Activated CD8-positive, alpha-beta memory T cell treated with anti-CD3 and anti-CD28 coated beads, Interleukin-2, amount 10 ng/mL, durations not matched to agents 7 days and 5 days (primary cell): ENCODE results near the gene KRT85. TPM values are rescaled to one million over a fixed set of nuclear protein-coding genes. Genes with fewer than 3 reads are reported as not detected.
"Not testable (repeated sequence)": the region's sequence is repeated elsewhere in the genome, so short reads cannot be mapped to it uniquely, and the experiment has no call there.

Experiments used
- ATAC-seq: fragments of 150-1000 bp; cut with Tn5 transposase; one replicate; pipeline ENCODE4 v1.10.0; 2021; ENCODE audit warnings: moderate library complexity
- CTCF ChIA-PET: fragments of 350-600 bp; sonication (Branson Sonifier 250); formaldehyde crosslinking; loops from one replicate; lab custom pipeline; 2021; ENCODE audit warnings: antibody characterized with exemption; lab: Charles Lee
- DNase-seq: peaks from one replicate; pipeline ENCODE4 v3.0.0-alpha.2; 2020
- H3K27ac Mint-ChIP-seq: one replicate; pipeline ENCODE4 v1.8.0; 2021; ENCODE audit warnings: mild to moderate bottlenecking, mixed read lengths
- H3K27me3 Mint-ChIP-seq: one replicate; pipeline ENCODE4 v1.8.0; 2021; ENCODE audit warnings: mixed read lengths
- H3K36me3 Mint-ChIP-seq: one replicate; pipeline ENCODE4 v1.8.0; 2021; ENCODE audit warnings: mild to moderate bottlenecking, mixed read lengths
- H3K4me1 Mint-ChIP-seq: one replicate; pipeline ENCODE4 v1.8.0; 2021; ENCODE audit warnings: mixed read lengths
- H3K4me3 Mint-ChIP-seq: one replicate; pipeline ENCODE4 v1.8.0; 2021; ENCODE audit warnings: mild to moderate bottlenecking, moderate library complexity, mixed read lengths
- H3K9me3 Mint-ChIP-seq: one replicate; pipeline ENCODE4 v1.8.0; 2022; ENCODE audit warnings: low read depth, mixed read lengths
- total RNA-seq, 2 experiments: library from RNA; stranded (reverse); gene quantifications; one replicate each; pipeline ENCODE4 v1.2.3, GENCODE V29; 2021

KRT85 gene
- total RNA-seq = not detected

DNA sequence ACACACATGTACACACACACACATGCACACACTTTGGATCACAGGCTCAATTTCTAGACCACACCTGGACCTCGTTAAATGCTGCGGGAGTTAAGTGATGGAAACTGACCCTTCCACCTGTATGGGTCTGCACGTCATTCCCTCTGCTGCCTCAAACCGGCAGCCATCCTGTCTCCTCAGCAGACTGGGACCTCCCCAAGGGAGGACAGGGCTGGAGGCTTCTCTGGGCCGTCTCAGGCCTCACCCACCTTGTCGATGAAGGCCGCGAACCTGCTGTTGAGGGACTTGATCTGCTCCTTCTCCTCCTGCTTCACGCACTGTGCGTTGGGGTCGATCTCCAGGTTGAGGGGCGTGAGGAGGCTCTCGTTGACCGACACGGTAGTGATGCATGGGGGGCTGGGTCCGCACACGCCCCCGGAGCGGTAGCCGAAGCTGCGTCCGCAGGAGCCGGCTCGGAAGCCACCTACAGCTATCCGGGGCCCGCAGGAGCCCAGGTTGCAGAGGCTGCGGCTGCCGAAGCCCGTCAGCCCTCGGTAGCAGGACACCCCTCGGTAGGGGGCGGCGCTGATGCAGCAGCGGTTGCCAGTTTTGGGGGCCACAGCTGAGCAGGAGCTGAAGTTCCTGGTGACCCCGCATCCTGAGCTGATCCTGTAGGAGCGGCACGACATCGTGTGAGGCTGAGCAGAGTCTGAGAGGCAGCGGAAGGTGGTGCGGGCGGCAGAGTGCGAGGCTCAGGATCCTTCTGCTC, at the start of gene KRT85:
TSS of gene KRT85 (minus strand) at position 744 of the 748 bp plus-strand sequence. CDS start at position 668, 76 bp downstream.
- ATAC-seq = no peak
- H3K4me3 Mint-ChIP-seq = no peak within 1 kb of the TSS
- no peaks in the 10 kb centered on the region for H3K9me3 Mint-ChIP-seq
- peaks cover 17% of the 10 kb centered on the region for H3K27me3 Mint-ChIP-seq
- no peaks in the 10 kb centered on the region for H3K36me3 Mint-ChIP-seq
- H3K4me1 Mint-ChIP-seq = peaks cover 6% of the 10 kb centered on the region
- CTCF ChIA-PET = no interaction called here
- no peak within 1 kb of the TSS for H3K27ac Mint-ChIP-seq
- no peak for DNase-seq

DNA sequence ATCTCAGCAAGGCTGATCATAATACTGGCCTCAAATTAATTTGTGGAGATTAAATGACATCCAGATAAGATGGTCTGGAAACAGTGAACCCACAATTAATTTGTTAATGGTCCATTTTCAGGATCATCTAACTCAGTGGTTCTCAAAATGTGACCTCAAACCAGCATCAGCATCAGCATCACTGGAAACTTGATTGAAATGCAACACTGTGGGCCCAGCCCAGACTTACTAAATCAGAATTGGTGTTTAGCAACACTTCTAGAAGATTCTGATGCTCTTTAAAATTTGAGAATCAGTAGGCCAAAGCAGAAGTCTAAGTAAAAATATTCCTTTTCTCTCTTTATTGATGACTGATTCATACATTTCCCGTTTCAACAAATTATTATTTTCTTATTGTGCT, 49.5 kb upstream of the KRT85 start:
- Mint-ChIP-seq H3K27ac (no peak overlapping the region), H3K27me3 (peaks cover 17% of the 10 kb centered on the region), H3K9me3 (no peaks in the 10 kb centered on the region), H3K4me1 (peaks cover 4% of the 10 kb centered on the region), H3K4me3 (no peak overlapping the region), H3K36me3 (no peaks in the 10 kb centered on the region)
- ATAC-seq = no peak
- CTCF ChIA-PET = no interaction called here
- DNase-seq = no peak

DNA sequence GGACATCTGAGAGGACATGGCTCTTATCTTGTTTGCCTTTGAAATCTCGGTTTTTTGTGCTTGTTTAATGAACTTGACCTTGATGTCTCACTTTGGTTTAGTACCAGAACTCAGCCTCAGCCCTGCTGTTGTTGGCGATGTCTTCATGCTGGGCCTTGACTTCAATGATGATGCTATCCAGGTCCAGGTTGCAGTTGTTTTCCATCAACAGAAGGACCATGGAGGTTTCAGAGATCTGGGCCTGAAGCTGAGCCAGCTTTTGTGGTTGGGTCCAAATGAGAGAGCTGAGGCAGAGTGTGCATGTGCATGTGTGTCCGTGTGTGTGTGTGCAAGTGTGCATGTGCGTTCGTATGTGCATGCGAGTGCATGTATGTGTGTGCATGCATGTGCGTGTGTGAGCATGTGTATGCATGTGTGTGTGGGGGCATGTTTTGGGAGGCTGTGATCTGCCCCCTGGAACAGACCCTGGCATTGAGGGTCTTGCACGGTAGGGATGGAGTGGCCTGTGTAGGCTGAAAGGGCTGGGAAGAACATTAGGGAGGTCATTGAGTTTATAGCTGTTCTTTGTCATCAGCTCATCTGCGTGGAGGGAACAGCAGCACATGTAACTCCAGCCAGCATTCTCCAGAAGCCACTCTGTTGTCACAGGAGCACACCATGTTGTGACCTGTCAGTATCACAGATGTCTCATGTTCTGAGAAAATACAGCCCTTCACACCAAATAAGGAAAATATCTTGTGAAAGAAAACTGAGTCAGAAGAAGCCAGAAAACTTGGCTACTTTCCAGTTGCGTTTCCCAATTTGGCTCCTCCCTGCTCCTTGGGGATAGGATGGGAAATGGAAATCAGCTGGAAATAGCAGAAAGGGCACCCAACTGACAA, 48.8 kb upstream of the KRT85 start:
- Mint-ChIP-seq H3K9me3 (no peaks in the 10 kb centered on the region), H3K27ac (no peak overlapping the region), H3K4me3 (no peak overlapping the region), H3K36me3 (no peaks in the 10 kb centered on the region), H3K27me3 (peaks cover 10% of the 10 kb centered on the region), H3K4me1 (peaks cover 4% of the 10 kb centered on the region)
- no peak for DNase-seq
- no peak for ATAC-seq
- CTCF ChIA-PET = no interaction called here

DNA sequence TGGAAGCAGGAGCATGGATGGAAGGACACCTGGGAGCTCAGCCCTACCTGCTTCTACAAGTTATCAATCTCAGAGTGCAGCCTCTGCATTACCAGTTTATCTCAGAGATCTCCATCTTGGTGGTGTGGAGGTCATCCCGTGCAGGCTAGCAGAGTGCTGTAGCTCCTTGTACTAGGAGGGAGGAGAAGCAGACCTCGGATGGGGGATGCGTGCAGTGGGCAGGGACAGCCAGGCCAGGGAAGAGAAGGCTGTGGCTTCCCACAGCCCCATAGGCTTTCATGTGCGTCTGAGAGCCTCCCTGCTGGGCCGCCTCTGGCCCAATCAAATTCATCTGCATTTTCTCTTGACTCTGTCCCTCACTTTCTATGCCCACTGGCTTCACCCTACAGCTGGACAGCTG, 47.7 kb upstream of the KRT85 start:
- Mint-ChIP-seq H3K4me3 (no peak overlapping the region), H3K27ac (no peak overlapping the region), H3K27me3 (peaks cover 6% of the 10 kb centered on the region), H3K9me3 (no peaks in the 10 kb centered on the region), H3K36me3 (no peaks in the 10 kb centered on the region), H3K4me1 (peaks cover 4% of the 10 kb centered on the region)
- CTCF ChIA-PET = no interaction called here
- DNase-seq (no peak), ATAC-seq (no peak)

- H3K4me3 Mint-ChIP-seq = no peak overlapping the region
- DNase-seq (no peak), ATAC-seq (no peak)
- peaks cover 4% of the 10 kb centered on the region for H3K4me1 Mint-ChIP-seq
- H3K27ac Mint-ChIP-seq = no peak overlapping the region
- H3K9me3 Mint-ChIP-seq = no peaks in the 10 kb centered on the region
- CTCF ChIA-PET = interaction anchor here (1.1 to 1.5 kb wide), 2 partner anchors 41 to 466 kb away, joined by 3 to 5 read pairs; no protein-coding TSS in a partner anchor
- H3K36me3 Mint-ChIP-seq = no peaks in the 10 kb centered on the region
- peaks cover 5% of the 10 kb centered on the region for H3K27me3 Mint-ChIP-seq
Observed at GRCh38 chr12:52413782-52414345, 46.6 kb upstream of the KRT85 start.

DNA sequence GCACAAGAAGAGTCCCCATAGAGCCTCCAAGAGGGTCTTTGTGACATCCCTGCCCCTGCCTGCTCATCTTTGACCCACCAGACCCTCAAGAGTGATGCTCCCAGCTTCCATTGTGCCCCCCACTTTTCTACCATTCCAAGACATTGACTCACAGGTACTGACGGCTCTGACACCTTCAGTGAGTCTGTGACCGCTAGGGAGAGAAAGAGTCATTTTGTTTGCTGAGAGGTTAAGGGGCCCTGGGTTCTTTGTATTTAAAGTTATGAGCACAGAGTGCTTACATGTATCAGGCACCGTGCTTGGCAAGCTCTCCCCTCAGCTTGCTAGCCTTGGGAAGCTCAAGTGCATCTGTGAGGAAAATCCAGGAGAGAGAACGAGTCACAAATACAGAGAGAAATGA, 45.9 kb upstream of the KRT85 start:
- H3K9me3 Mint-ChIP-seq = no peaks in the 10 kb centered on the region
- no peak for ATAC-seq

GRCh38 chr12:52411815-52412214, 44.5 kb upstream of the KRT85 start:
- Mint-ChIP-seq H3K4me1 (peaks cover 4% of the 10 kb centered on the region), H3K36me3 (no peaks in the 10 kb centered on the region), H3K4me3 (no peak overlapping the region), H3K27ac (no peak overlapping the region), H3K27me3 (peaks cover 5% of the 10 kb centered on the region), H3K9me3 (no peaks in the 10 kb centered on the region)
- CTCF ChIA-PET = no interaction called here
- no peak for ATAC-seq
- no peak for DNase-seq

More for the DNA sequence above, 45.9 kb upstream of the KRT85 start:
- H3K27me3 Mint-ChIP-seq = peaks cover 5% of the 10 kb centered on the region
- CTCF ChIA-PET = interaction anchor here (1.1 to 1.5 kb wide), 3 partner anchors 41 to 466 kb away, joined by 3 to 5 read pairs (median 3); no protein-coding TSS in a partner anchor
- H3K4me1 Mint-ChIP-seq = peaks cover 4% of the 10 kb centered on the region
- H3K36me3 Mint-ChIP-seq = no peaks in the 10 kb centered on the region
- no peak for DNase-seq
- H3K4me3 Mint-ChIP-seq = no peak overlapping the region
- H3K27ac Mint-ChIP-seq = no peak overlapping the region

GRCh38 chr12:52410589-52411248, 43.4 kb upstream of the KRT85 start:
- ATAC-seq = not testable (repeated sequence)

GRCh38 chr12:52407918-52408317, 40.6 kb upstream of the KRT85 start:
- no peak for DNase-seq
- Mint-ChIP-seq H3K4me1 (no peaks in the 10 kb centered on the region), H3K4me3 (no peak overlapping the region), H3K27ac (no peak overlapping the region), H3K9me3 (no peaks in the 10 kb centered on the region), H3K27me3 (peaks cover 3% of the 10 kb centered on the region), H3K36me3 (no peaks in the 10 kb centered on the region)
- no peak for ATAC-seq
- CTCF ChIA-PET = no interaction called here

More at GRCh38 chr12:52410589-52411248, 43.4 kb upstream of the KRT85 start:
- H3K4me3 Mint-ChIP-seq, H3K9me3 Mint-ChIP-seq, DNase-seq, H3K36me3 Mint-ChIP-seq, CTCF ChIA-PET, H3K4me1 Mint-ChIP-seq, H3K27ac Mint-ChIP-seq, H3K27me3 Mint-ChIP-seq: not testable (repeated sequence)

- Mint-ChIP-seq H3K27me3 (no peaks in the 10 kb centered on the region), H3K4me3 (no peak within 1 kb of the TSS), H3K9me3 (no peaks in the 10 kb centered on the region), H3K36me3 (no peaks in the 10 kb centered on the region), H3K27ac (no peak within 1 kb of the TSS), H3K4me1 (no peaks in the 10 kb centered on the region)
- no peak for ATAC-seq
- CTCF ChIA-PET = no interaction called here
- DNase-seq = no peak
Observed at GRCh38 chr12:52405922-52406385, 38.7 kb upstream of the KRT85 start, which contains the start of gene KRT82. TSS of gene KRT82 (minus strand) at chr12:52406335. CDS start at chr12:52406277, 58 bp downstream.

- no peak overlapping the region for H3K27ac Mint-ChIP-seq
- ATAC-seq (no peak), DNase-seq (no peak)
- no peaks in the 10 kb centered on the region for H3K4me1 Mint-ChIP-seq
- no peaks in the 10 kb centered on the region for H3K27me3 Mint-ChIP-seq
- H3K36me3 Mint-ChIP-seq = no peaks in the 10 kb centered on the region
- CTCF ChIA-PET = interaction anchor here (1.0 kb wide), 1 partner anchor 466 kb away, joined by 3 read pairs; no protein-coding TSS in a partner anchor
- H3K9me3 Mint-ChIP-seq = no peaks in the 10 kb centered on the region
- H3K4me3 Mint-ChIP-seq = no peak overlapping the region
Observed at GRCh38 chr12:52404951-52405350, 37.7 kb upstream of the KRT85 start.

GRCh38 chr12:52403561-52403960, 36.3 kb upstream of the KRT85 start:
- Mint-ChIP-seq H3K27ac (no peak overlapping the region), H3K9me3 (no peaks in the 10 kb centered on the region), H3K4me1 (no peaks in the 10 kb centered on the region), H3K36me3 (no peaks in the 10 kb centered on the region), H3K4me3 (no peak overlapping the region), H3K27me3 (peaks cover 2% of the 10 kb centered on the region)
- CTCF ChIA-PET = no interaction called here
- no peak for ATAC-seq
- DNase-seq = no peak
